Right renal cortex interstitium (tissue), 3 donors: Measurements from ENCODE around the gene SLC2A5. TPM values are rescaled to one million over a fixed set of nuclear protein-coding genes. Genes with fewer than 3 reads are reported as not detected.
A peak's percentile ranks its signal among the peaks of the same experiment; 100 is the strongest.
"Not testable (repeated sequence)": the region's sequence is repeated elsewhere in the genome, so short reads cannot be mapped to it uniquely, and the experiment has no call there.

Experiments
- DNase-seq, 3 donors: peaks; one replicate each; pipeline ENCODE4 v3.0.0-alpha.2; 2013; ENCODE audit warnings: low read depth in 3 of 3, low spot score in 2 of 3
- polyA plus RNA-seq, 3 donors: library from polyadenylated mRNA; unstranded; fragments of 120-200 nt; gene quantifications; one replicate each; pipeline ENCODE4 v1.2.1, GENCODE V29; 2013; ENCODE audit not compliant: insufficient read length in 3 of 3

Gene SLC2A5
- polyA plus RNA-seq, 3 donors, result 0.85 to 0.92 (median 0.86) TPM

DNA sequence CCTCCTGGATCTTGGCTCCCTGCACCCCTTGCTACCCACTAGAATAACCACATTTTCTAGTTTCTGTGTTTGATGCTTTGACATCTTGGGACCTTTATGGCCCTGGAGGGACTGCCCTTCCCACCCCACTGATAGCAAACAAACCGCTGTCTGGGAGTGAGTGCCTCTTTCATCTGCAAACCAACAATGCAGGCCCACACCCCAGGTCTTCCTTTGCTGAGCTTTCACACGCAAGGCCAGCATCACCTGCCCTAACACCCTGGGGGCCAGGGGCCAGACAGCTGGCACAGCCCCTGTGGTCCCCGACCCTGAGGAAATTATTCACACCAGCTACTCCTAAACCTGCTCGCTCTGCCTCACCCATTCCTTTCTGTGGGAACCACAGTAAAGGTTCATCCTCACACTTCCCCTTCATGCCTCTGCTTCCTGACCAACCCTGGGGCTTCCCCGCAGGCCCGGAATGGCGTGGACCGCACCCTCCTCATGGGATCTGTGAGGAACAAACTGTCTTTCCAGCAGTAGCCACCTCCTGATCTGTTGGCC is 58.6 kb downstream of the SLC2A5 start:
- DNase-seq, result no peak

DNA sequence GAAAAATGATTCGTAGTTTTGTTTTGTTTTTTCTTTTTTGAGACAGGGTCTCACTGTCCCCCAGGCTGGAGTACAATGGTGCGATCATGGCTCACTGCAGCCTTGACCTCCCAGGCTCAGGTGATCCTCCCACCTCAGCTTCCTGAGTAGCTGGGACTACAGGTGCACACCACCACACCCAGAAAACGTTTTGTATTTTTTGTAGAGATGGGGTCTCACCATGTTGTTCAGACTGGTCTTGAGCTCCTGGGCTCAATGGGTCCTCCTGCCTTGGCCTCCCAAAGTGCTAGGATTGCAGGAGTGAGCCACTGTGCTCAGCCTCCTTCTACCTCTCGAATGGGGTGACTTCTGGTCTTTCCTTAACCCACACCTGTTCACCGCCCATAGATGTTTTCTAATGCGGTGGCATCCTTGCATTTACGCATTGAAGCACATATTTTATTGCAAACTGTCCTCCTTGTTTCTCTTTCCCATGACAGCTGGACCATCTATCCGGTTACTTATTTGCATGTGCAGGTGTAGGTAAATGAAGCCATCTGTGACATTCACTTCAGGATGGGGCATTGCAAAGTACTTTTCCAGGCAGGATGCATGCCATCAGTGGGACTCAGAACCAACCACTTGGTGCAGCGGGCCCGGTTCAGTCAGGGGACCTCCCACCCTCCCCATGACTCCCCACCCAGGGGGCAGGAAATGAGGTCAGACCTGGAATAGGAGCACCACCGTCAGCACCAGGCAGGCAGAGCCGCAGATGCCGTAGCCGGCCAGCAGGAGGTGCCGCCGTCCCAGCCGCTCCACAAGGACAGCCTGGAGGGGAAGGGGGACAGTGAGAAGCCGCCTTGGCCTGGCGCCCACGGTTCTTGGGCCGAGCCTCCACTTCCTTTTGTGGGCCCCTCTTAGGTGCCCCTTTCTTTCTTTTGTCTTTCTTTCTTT is 59.7 kb downstream of the SLC2A5 start:
- no peak for DNase-seq

GRCh38 chr1:9008236-9008635 is 61.2 kb downstream of the SLC2A5 start:
- no peak for DNase-seq

GRCh38 chr1:9006956-9007615 is 62.3 kb downstream of the SLC2A5 start:
- no peak for DNase-seq

GRCh38 chr1:9005395-9005708 is 64.1 kb downstream of the SLC2A5 start:
- no peak for DNase-seq

DNA sequence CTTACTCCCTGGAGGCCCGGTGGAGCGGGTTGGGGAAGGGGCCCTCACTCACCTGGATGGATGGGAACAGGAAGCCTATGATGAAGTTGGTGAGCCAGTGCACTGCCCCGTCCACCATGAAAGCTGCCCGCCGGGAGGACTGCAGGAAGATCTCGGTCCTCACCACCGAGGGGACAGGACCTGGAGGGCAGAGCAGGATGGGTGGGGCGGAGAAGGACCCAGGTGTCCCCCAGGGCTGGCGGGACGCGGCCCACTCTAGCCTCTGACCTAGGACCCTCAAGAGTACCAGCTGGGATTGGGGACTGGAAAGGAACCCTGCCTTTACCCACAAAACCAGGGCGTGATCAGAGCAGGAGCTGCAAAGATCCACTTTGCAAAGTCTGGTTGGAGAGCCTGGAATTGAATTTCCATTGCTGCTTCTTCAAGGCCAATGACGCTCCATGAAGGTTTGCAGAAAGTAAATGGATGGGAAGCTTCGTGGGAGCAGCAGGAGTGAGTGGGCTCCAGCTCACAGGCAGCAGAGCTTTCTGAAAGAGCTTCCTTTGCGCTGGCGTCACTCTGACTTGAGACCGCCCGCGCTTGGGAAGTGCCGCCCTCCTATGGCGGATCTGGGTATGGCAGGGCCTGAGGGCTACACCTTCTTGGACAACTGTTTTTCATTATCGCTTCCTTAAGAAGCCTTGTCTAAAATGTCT is 64.6 kb downstream of the SLC2A5 start:
- peak in 1 of 3 donors; percentile 58 for DNase-seq

DNA sequence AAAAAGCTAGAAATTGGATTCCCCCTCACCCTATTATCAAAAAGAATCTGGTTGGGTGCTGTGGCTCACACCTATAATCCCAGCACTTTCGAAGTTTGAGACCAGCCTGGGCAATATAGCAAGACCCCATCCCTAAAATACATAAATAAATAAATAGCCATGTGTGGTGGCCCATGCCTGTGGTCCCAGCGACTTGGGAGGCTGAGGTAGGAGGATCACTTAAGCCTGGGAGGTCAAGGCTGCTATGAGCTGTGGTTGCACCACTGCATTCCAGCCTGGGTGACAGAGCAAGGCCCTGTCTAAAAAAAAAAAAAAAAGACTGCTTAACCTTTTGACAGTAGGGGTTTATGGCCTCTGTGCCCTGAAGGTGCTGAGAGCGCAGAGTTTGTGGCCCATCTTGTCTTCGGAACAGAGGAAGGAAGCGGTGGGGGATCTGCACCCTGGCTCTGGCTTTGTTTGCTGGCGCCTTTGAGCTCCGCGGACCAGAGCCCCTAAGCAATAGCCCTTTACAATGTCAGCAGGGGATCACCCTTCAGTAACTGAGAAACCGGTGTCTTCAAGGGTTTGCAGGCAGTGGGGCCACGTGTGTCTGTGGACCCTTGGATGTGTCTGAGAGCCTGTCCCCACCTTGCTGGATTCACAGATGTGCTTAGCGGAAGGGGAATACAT is 65.3 kb downstream of the SLC2A5 start:
- no peak for DNase-seq

DNA sequence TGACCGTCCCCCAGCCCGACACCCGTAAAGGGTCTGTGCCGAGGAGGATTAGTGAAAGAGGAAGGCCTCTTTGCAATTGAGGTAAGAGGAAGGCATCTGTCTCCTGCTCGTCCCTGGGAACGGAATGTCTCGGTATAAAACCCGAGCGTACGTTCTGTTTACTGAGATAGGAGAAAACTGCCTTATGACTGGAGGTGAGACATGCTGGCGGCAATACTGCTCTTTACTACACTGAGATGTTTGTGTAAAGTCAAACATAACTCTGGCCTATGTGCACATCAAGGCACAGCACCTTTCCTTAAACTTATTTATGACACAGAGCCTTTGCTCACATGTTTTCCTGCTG is 67.2 kb downstream of the SLC2A5 start:
- DNase-seq, result not testable (repeated sequence)

- not testable (repeated sequence) for DNase-seq
Measured at GRCh38 chr1:9001534-9002214, 67.8 kb downstream of the SLC2A5 start.

GRCh38 chr1:8993962-8994675 is 75.3 kb downstream of the SLC2A5 start:
- DNase-seq, result not testable (repeated sequence)

DNA sequence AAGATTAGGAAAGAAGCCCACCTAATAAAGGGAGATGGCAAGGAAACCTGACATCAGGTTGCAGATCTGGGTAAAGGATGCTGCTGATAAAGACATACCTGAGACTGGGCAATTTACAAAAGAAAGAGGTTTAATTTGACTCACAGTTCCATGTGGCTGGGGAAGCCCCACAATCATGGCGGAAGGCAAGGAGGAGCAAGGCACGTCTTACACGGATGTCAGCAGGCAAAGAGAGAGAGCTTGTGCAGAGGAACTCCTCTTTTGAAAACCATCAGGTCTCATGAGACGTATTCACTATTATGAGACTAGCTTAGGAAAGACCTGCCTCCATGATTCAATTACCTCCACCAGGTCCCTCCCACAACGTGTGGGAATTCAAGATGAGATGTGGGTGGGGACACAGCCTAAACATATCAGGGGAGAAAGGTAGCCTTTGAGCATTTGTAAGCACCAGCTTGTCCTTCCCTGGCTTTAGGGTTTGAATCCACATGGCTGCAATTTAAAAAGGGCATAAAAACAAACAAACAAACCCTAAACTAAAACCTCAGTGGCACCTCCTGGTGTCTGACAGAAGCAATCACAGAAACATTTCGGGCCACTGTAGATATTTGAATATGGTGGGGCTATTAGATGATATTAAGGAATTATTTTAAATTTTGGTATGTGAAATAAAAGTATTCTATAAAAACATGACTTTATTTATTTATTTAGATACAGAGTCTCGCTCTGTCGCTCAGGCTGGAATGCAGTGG is 76.3 kb downstream of the SLC2A5 start:
- no peak for DNase-seq

- no peak for DNase-seq
Measured at GRCh38 chr1:8989821-8990220, 79.6 kb downstream of the SLC2A5 start.

- no peak for DNase-seq
Measured at GRCh38 chr1:8989061-8989460, 80.4 kb downstream of the SLC2A5 start.

DNA sequence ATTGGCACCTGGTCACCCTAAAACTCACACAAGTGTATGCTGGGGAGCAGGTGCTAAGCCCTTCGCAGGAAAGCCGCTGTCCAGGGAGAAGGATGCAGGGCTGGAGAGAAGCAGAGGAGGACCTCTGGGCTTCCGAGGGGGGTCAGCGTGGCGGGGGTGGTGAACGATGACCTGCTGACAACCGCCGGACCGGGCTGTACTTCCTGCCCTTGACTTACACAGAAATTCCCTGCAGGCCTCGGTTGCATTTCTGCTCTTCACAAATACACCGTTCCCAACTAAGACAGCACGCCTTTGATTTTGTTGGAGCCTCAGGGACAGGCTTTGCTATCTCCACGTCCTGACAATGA is 80.8 kb downstream of the SLC2A5 start:
- no peak for DNase-seq

DNA sequence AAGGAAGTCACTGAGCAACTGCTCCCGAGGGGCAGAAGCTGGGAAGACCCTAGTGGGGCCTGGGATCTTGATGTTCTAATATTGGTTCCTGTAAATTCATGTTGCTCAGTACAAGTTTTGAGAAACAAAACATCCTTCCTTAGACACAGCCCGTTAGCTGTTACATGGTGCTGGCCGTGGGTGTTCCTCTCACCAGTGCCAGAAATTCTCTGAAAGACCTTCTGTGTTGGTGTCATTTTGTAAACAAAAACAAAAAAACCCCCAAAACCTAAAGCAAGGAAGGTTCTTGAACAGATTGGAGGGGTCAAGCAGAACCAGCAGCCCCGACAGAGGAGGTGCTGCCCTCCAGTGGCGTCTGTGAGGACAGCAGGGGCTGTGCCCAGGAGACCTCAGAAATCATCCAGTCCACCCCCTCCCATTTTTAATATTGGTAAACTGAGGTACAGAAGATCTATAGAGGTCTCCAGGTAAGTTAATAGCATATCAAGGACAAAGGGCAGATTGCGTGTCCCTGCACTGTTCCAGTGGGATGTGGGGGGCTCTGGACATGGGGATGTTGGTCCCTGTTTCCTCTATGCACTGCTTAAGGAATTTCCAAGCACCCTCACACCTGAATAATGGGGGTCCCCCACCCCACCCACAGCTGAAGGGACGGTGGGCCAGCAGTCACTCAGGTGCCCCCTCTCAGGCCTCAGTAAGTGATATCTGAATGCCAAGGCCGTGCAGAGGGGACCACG is 81.4 kb downstream of the SLC2A5 start:
- DNase-seq, result no peak

DNA sequence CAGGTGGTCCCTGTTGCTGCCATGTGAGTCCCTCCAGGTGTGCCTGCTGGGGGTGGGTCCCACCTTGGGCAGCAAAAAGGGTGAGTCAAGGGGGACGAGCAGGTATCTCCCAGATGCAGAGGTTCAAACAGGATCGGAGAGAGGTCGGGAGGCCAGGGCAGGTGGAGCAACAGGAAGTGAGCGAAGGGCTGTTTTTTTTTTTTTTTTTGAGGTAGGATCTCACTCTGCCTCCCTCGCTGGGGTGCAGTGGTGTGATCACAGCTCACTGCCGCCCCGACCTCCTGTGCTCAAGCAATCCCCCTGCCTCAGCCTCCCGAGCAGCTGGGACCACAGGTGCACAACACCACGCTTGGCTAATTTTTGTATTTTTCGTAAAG is 82.6 kb downstream of the SLC2A5 start:
- no peak for DNase-seq

DNA sequence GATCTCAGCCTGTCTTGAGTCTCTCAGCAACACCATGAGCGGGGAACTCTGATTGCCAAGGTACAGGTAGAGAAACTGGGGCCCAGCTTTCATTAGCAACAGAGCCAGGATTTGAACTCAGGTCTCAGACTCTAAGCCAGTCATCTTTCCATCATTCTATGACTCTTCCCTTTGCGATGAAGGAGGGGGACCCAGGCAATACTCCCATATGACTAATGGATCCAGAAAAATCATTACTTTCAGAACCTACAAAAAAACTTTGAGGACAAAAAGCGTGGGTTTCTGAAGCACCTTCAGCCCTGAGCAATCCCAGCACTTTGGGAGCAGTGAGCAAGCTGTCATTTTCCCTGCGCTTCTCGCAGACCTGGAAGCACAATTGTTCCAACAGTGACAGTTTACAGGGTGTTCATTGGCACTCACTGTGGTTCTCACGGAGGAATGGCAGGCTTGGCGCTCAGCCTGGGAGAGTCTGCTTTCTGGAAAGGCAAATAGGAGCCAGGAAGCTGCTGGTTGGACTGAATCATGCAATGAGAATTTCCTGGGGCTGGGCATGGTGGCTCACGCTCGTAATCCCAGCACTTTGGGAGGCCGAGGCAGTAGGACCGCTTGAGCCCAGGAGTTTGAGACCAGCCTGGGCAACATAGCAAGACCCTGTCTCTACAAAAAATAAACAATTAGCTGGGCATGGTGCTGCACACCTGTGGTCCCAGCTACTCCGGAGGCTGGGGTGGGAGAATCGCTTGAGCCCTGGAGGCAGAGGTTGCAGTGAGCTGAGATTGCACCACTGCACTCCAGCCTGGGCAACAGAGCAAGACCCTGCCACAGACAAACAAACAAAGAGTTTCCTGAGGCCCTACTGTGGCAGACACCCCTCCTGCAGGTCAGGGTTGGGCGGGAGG is 83.3 kb downstream of the SLC2A5 start:
- DNase-seq, result no peak
